ENCODE data around the gene TDRD1. TPM values are rescaled to one million over a fixed set of nuclear protein-coding genes. Genes with fewer than 3 reads are reported as not detected.

The TDRD1 gene
- total RNA-seq, 1 experiment from 2014 or later: not detected

DNA sequence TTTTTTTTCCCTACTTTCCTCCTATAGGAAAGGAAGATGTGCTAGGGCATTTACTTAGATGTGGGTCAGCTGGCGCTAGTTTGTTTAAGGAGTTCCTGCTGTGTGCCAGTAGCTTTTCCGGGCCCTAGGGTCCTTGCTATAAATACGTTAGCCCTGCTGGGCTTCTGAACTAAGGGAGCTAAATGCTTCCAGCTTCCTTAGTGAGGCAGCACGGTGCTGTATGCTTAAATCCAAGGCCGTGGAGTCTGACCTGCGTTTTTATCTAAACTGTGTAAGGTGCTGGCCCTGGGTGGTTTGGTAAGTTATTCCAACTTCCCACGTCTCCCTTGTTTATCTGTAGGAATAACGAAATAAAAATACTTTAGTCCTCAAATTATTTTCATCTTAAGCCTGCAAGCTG is 594 bp downstream of the TDRD1 start (continued):
- TF ChIP-seq, protein P1, sequence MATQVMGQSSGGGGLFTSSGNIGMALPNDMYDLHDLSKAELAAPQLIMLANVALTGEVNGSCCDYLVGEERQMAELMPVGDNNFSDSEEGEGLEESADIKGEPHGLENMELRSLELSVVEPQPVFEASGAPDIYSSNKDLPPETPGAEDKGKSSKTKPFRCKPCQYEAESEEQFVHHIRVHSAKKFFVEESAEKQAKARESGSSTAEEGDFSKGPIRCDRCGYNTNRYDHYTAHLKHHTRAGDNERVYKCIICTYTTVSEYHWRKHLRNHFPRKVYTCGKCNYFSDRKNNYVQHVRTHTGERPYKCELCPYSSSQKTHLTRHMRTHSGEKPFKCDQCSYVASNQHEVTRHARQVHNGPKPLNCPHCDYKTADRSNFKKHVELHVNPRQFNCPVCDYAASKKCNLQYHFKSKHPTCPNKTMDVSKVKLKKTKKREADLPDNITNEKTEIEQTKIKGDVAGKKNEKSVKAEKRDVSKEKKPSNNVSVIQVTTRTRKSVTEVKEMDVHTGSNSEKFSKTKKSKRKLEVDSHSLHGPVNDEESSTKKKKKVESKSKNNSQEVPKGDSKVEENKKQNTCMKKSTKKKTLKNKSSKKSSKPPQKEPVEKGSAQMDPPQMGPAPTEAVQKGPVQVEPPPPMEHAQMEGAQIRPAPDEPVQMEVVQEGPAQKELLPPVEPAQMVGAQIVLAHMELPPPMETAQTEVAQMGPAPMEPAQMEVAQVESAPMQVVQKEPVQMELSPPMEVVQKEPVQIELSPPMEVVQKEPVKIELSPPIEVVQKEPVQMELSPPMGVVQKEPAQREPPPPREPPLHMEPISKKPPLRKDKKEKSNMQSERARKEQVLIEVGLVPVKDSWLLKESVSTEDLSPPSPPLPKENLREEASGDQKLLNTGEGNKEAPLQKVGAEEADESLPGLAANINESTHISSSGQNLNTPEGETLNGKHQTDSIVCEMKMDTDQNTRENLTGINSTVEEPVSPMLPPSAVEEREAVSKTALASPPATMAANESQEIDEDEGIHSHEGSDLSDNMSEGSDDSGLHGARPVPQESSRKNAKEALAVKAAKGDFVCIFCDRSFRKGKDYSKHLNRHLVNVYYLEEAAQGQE (IDR thresholded peaks at IDR 0.05; ENCODE audit: low read depth): no peak
- no peak for TF ChIP-seq TCF7L2 (IDR thresholded peaks at IDR 0.05; ENCODE audit: borderline replicate concordance, extremely low read depth, insufficient read depth, insufficient read length)

DNA sequence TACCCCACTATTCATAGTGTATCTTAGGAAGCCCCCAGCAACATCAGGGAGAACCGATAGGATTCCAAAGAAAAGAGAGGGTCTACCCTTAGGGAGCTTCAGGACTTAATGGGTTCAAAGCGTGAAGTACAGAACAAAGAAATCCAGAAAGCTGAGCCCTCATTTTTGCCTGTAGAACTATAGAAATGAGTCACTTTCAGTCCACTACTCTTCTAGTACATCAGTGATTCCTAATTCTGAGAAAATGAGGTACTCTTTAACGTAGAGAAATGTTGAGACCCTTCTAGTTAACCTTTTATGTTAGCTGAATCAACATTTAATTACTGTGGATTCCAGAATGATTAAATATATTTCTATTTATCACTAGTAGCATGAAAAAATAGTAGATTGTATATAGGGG is 1.8 kb downstream of the TDRD1 start:
- no peak overlapping the region for H3K4me3 ChIP-seq (replicated peaks in 1 of 2; ENCODE audit: low read depth in 1 of 2, low read length in 2 of 2)
- no peak overlapping the region for H3K27ac ChIP-seq (ENCODE audit: low read depth, low read length)
- no peak overlapping the region for H3K9ac ChIP-seq (ENCODE audit: low read length)
- H3K9me3 ChIP-seq (ENCODE audit: control insufficient read depth in 1 of 2, insufficient read depth in 1 of 2, low read depth in 1 of 2, low read length in 2 of 2): no peaks in the 10 kb centered on the region
- ChIA-PET RAD21 (ENCODE audit: low non-redundant PET in 1 of 2, low total read pairs in 2 of 2, uncharacterized antibody in 2 of 2, unreplicated experiment in 2 of 2) (no interaction called here), CTCF (interaction anchor here (1.1 kb wide), 1 partner anchor 382 kb away, joined by 3 read pairs; no protein-coding TSS in a partner anchor), POLR2A (interaction anchor here (1.8 kb wide), 1 partner anchor 9 kb away, joined by 3 read pairs; no protein-coding TSS in a partner anchor)
- H2AFZ ChIP-seq (ENCODE audit: low read depth, low read length, poor library complexity, severe bottlenecking): no peak overlapping the region
- no peak overlapping the region for H3K4me2 ChIP-seq (ENCODE audit: low read length)
- H3K4me1 ChIP-seq (ENCODE audit: control insufficient read depth in 1 of 2, insufficient read depth in 2 of 2, low read length in 2 of 2): no peaks in the 10 kb centered on the region
- no peaks in the 10 kb centered on the region for H4K20me1 ChIP-seq (ENCODE audit: insufficient read depth)
- intact Hi-C loops (cut with micrococcal nuclease): no loop called here
- no peak for TF ChIP-seq JUND (IDR thresholded peaks at IDR 0.05)
- TF ChIP-seq RAD21 (IDR thresholded peaks at IDR 0.05; ENCODE audit: low read depth): no peak
- no peak for TF ChIP-seq SRF (IDR thresholded peaks at IDR 0.05; ENCODE audit: low read depth)
- TF ChIP-seq, protein P2, sequence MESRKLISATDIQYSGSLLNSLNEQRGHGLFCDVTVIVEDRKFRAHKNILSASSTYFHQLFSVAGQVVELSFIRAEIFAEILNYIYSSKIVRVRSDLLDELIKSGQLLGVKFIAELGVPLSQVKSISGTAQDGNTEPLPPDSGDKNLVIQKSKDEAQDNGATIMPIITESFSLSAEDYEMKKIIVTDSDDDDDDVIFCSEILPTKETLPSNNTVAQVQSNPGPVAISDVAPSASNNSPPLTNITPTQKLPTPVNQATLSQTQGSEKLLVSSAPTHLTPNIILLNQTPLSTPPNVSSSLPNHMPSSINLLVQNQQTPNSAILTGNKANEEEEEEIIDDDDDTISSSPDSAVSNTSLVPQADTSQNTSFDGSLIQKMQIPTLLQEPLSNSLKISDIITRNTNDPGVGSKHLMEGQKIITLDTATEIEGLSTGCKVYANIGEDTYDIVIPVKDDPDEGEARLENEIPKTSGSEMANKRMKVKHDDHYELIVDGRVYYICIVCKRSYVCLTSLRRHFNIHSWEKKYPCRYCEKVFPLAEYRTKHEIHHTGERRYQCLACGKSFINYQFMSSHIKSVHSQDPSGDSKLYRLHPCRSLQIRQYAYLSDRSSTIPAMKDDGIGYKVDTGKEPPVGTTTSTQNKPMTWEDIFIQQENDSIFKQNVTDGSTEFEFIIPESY (IDR thresholded peaks at IDR 0.05; ENCODE audit: extremely low read depth, insufficient replicate concordance, low read length): no peak
- no peak for TF ChIP-seq ATF3 (IDR thresholded peaks at IDR 0.05)
- TF ChIP-seq CBX3 (IDR thresholded peaks at IDR 0.05; ENCODE audit: low read depth): no peak
- no peak for TF ChIP-seq EZH2 (IDR thresholded peaks at IDR 0.05)
- no peak for TF ChIP-seq POLR2AphosphoS5 (IDR thresholded peaks at IDR 0.05; ENCODE audit: low read depth, low read length)
- no peak for TF ChIP-seq SIN3A (IDR thresholded peaks at IDR 0.05; ENCODE audit: low read depth)
- H3K27me3 ChIP-seq (ENCODE audit: insufficient read depth, low read length): no peaks in the 10 kb centered on the region
- H3K36me3 ChIP-seq (ENCODE audit: control insufficient read depth in 1 of 2, insufficient read depth in 2 of 2, low read length in 2 of 2): no peaks in the 10 kb centered on the region
- H3K79me2 ChIP-seq (ENCODE audit: insufficient read depth, low read length): no peaks in the 10 kb centered on the region
- no TSS peak for BruUV-seq (replicated peaks)
- DNase-seq (ENCODE audit: low read depth, low spot score): no peak
- ATAC-seq: no peak
- H3K9me2 ChIP-seq (ENCODE audit: insufficient read depth): no peaks in the 10 kb centered on the region

Measured in HCT116 (cell line).